Left lung (tissue), 10 donors: ENCODE measurements around the gene TMEM205. TPM values are rescaled to one million over a fixed set of nuclear protein-coding genes. Genes with fewer than 3 reads are reported as not detected.
"Not testable (repeated sequence)": the region's sequence is repeated elsewhere in the genome, so short reads cannot be mapped to it uniquely, and the experiment has no call there.

Source experiments
- ATAC-seq: fragments of 200-7000 bp; cut with Tn5 transposase; one replicate; pipeline ENCODE4 v1.9.1; 2020; ENCODE audit warnings: moderate library complexity
- DNase-seq, 4 donors: peaks; one replicate each; pipeline ENCODE4 v3.0.0-alpha.2; 2013 to 2020
- H3K27ac ChIP-seq, 2 donors: fragments of 200-600 bp; sonication (generic) in 1 of 2; one replicate each; pipeline versions ENCODE4 v1.5.0 to v1.8.0; 2020 to 2021
- H3K27me3 ChIP-seq, 2 donors: fragments of 200-600 bp; sonication (generic) in 1 of 2; one replicate each; pipeline versions ENCODE4 v1.5.0 to v1.8.0; 2020 to 2021
- H3K36me3 ChIP-seq, 2 donors: fragments of 200-600 bp; sonication (generic) in 1 of 2; one replicate each; pipeline versions ENCODE4 v1.5.0 to v1.8.0; 2020 to 2021
- H3K4me1 ChIP-seq, 2 donors: fragments of 200-600 bp; one replicate each; pipeline ENCODE4 v1.8.0; 2021
- H3K4me3 ChIP-seq, 2 donors: fragments of 200-600 bp; sonication (generic) in 1 of 2; one replicate each; pipeline versions ENCODE4 v1.5.0 to v1.8.0; 2020 to 2021; ENCODE audit warnings: mild to moderate bottlenecking in 1 of 2
- H3K9me3 ChIP-seq, 2 donors: fragments of 200-600 bp; sonication (generic) in 1 of 2; one replicate each; pipeline versions ENCODE4 v1.5.0 to v1.8.0; 2020 to 2021
- CTCF ChIP-seq, 2 donors: fragments of 200-600 bp; sonication (generic) in 1 of 2; IDR thresholded peaks; one replicate each; pipeline versions ENCODE4 v1.5.0 to v1.8.0; 2021; ENCODE audit warnings: antibody characterized with exemption in 2 of 2
- intact Hi-C, 2 donors: fragments of 100-400 bp; cut with DNase I; formaldehyde crosslinking; loops; one replicate each; pipeline versions ENCODE4 v1.11.2 to v1.14.2; 2022
- polyA plus RNA-seq, 6 donors: library from polyadenylated mRNA; unstranded; fragments of 120-200 nt; gene quantifications; one replicate each; pipeline ENCODE4 v1.2.1, GENCODE V29; 2013; ENCODE audit not compliant: insufficient read length in 6 of 6
- total RNA-seq, 2 donors: library from RNA; stranded (reverse); fragmentation: NEBNext Ultra II Directional; extraction: Animal tissue kit (Norgen Biotek cat#: 25700); gene quantifications; one replicate each; pipeline ENCODE4 v1.2.1, GENCODE V29; 2021
- donor health status: DM: no; HTN: yes; CAD: no.
- donor health status: DM: no; HTN: no; CAD: no.

Gene TMEM205
- total and polyA plus RNA-seq, 8 donors = 71.4 to 88.0 (median 79.0) TPM

DNA sequence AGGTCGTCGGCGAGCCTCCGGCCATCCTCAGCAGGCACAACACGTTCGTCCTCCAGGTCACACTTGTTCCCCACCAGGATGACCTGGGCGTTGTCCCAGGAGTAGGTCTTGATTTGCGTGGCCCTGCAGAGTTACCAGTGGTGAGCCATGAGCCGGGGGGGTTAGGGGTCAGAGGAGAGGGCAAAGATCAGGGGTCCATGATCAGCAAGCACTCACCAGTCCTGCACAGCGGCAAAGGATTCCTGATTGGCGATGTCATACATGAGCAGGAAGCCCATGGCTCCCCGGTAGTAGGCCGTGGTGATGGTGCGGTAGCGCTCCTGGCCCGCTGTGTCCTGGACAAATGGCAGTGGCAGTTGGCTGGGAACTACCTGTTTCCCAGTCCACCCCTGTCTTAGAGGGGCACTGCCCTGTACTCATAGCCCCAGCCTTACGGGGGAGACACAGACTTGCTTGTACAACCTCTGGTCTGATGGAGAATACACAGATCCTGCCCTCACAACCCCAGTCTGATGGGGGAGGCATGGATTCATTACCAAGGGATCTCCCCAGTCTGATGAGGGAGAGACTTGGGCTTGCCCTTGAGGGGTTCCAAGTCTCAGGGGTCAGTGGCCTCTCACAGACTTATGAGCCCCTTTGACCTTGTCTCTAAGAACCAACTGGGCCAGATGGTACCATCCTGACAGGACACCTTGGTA is 10.5 kb downstream of the TMEM205 start:
- H3K27me3 ChIP-seq = no peaks in the 10 kb centered on the region
- no peaks in the 10 kb centered on the region for H3K9me3 ChIP-seq
- no peak overlapping the region for H3K4me3 ChIP-seq
- no peak for TF ChIP-seq CTCF (IDR thresholded peaks at IDR 0.05)
- H3K27ac ChIP-seq = no peak overlapping the region
- peaks cover 0 to 68% of the 10 kb centered on the region in 2 donors for H3K36me3 ChIP-seq
- no peak for DNase-seq
- intact Hi-C loops = no loop called here
- peaks cover 6 to 34% of the 10 kb centered on the region in 2 donors for H3K4me1 ChIP-seq
- ATAC-seq = no peak

DNA sequence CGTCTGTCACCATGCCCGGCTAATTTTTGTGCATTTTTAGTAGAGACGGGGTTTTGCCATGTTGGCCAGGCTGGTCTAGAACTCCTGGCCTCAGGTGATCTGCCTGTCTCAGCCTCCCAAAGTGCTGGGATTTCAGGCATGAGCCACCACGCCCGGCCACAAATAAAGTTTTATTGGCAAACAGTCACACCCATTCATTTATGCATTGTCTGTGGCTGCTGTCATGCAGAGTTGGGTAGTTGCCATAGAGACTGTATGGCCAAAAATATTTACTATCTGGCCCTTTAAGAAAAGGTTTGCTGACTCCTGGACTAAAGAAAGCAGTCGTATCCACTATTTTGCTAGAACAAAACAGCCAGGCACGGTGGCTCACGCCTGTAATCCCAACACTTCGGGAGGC is 12.2 kb downstream of the TMEM205 start:
- H3K36me3 ChIP-seq = peaks cover 0 to 85% of the 10 kb centered on the region in 2 donors
- ATAC-seq, H3K9me3 ChIP-seq, H3K4me3 ChIP-seq, H3K27me3 ChIP-seq, H3K27ac ChIP-seq, intact Hi-C loops: not testable (repeated sequence)
- peak in 1 of 4 donors; percentile 9 for DNase-seq
- peaks cover 0 to 26% of the 10 kb centered on the region in 2 donors for H3K4me1 ChIP-seq

GRCh38 chr19:11332822-11333221 is 13.2 kb downstream of the TMEM205 start:
- DNase-seq (no peak), ATAC-seq (no peak)
- H3K4me3 ChIP-seq = no peak overlapping the region
- H3K4me1 ChIP-seq = peaks cover 0 to 16% of the 10 kb centered on the region in 2 donors
- no peak overlapping the region for H3K27ac ChIP-seq
- H3K27me3 ChIP-seq = no peaks in the 10 kb centered on the region
- H3K36me3 ChIP-seq = peaks cover 0 to 95% of the 10 kb centered on the region in 2 donors
- no peaks in the 10 kb centered on the region for H3K9me3 ChIP-seq
- TF ChIP-seq CTCF (IDR thresholded peaks at IDR 0.05) = no peak
- intact Hi-C loops = no loop called here

DNA sequence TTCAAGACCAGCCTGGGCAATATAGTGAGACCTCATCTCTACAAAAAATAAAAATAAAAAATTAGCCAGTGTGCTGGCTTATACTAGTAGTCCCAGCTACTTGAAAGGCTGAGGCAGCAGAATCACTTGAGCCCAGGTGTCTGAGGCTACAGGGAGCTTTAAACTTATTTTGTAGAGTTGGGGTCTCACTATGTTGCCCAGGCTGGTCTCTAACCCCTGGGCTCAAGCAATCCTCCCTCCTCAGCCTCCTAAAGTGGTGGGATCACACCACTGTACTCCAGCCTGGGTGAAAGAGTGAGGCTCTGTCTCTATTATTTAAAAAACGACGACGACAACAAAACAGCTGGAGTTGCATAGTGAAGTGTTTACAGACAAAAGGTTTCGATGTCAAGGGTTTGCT is 14.6 kb downstream of the TMEM205 start:
- peaks cover 0 to 100% of the 10 kb centered on the region in 2 donors for H3K36me3 ChIP-seq
- H3K4me1 ChIP-seq = peaks cover 0 to 2% of the 10 kb centered on the region in 2 donors
- H3K4me3 ChIP-seq = no peak overlapping the region
- ATAC-seq = no peak
- no peak for DNase-seq
- H3K27ac ChIP-seq = no peak overlapping the region
- no peak for TF ChIP-seq CTCF (IDR thresholded peaks at IDR 0.05)
- no peaks in the 10 kb centered on the region for H3K27me3 ChIP-seq
- intact Hi-C loops = no loop called here
- no peaks in the 10 kb centered on the region for H3K9me3 ChIP-seq

DNA sequence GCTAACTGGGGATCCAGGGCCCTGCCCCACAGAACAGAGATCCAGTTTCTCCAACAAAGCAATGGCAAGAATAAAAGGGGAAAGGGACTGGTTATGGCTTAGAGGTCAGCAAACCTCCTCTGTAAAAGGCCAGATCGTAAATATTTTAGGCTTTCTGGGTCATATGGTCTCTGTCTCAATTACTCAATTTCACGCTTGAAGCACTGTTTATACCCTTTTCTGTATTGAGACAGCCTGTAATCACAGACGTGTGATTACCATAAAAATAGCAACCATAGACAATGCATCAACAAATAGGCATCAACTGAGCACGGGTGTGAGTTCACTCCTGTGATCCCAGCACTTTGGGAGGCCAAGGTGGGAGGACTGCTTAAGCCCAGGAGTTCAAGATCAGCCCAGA is 15.9 kb downstream of the TMEM205 start:
- H3K36me3 ChIP-seq = peaks cover 0 to 100% of the 10 kb centered on the region in 2 donors
- ATAC-seq (no peak), DNase-seq (no peak)
- peaks cover 0 to 13% of the 10 kb centered on the region in 2 donors for H3K4me1 ChIP-seq
- H3K27me3 ChIP-seq = no peaks in the 10 kb centered on the region
- intact Hi-C loops = no loop called here
- H3K4me3 ChIP-seq = no peak overlapping the region
- no peak overlapping the region for H3K27ac ChIP-seq
- TF ChIP-seq CTCF (IDR thresholded peaks at IDR 0.05) = no peak
- no peaks in the 10 kb centered on the region for H3K9me3 ChIP-seq

DNA sequence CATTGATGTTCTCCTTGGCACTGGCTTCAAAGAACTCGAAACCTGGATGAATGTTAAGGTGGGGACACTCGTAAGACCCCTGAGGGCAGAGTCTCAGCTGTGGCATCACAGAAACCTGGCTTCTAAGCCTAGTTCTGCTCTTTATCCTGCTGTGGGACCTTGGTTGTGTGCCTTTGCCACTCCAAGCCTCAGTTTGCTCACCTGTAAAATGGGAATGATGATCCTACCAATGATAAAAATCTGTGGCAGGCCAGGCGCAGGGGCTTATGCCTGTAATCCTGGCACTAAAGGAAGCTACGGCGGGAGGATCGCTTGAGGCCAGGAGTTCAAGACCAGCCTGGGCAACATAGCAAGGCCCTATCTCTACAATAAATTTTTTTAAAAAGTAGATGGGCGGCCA is 20.5 kb downstream of the TMEM205 start:
- peak in 1 of 4 donors; percentile 18 for DNase-seq
- peaks cover 0 to 58% of the 10 kb centered on the region in 2 donors for H3K36me3 ChIP-seq
- no peak for TF ChIP-seq CTCF (IDR thresholded peaks at IDR 0.05)
- H3K9me3 ChIP-seq = no peaks in the 10 kb centered on the region
- H3K27ac ChIP-seq = peak overlapping the region in 1 of 2 donors; percentile 94
- H3K27me3 ChIP-seq = no peaks in the 10 kb centered on the region
- no peak overlapping the region for H3K4me3 ChIP-seq
- intact Hi-C loops = no loop called here
- H3K4me1 ChIP-seq = peaks cover 26 to 57% of the 10 kb centered on the region in 2 donors
- no peak for ATAC-seq
